Ishikawa (cell line): ENCODE results near the gene SLC6A3.

ENCODE experiments used
- TAF1 ChIP-seq: IDR thresholded peaks from 2 replicates; pipeline ENCODE4 v1.6.1; 2012; ENCODE audit warnings: low read depth, mild to moderate bottlenecking
- TCF12 ChIP-seq: IDR thresholded peaks from 2 replicates; pipeline ENCODE4 v1.6.1; 2012; ENCODE audit warnings: low read depth
- TF ChIP-seq, protein P1 (sequence below): IDR thresholded peaks from 2 replicates; pipeline ENCODE4 v1.6.1; 2012

DNA sequence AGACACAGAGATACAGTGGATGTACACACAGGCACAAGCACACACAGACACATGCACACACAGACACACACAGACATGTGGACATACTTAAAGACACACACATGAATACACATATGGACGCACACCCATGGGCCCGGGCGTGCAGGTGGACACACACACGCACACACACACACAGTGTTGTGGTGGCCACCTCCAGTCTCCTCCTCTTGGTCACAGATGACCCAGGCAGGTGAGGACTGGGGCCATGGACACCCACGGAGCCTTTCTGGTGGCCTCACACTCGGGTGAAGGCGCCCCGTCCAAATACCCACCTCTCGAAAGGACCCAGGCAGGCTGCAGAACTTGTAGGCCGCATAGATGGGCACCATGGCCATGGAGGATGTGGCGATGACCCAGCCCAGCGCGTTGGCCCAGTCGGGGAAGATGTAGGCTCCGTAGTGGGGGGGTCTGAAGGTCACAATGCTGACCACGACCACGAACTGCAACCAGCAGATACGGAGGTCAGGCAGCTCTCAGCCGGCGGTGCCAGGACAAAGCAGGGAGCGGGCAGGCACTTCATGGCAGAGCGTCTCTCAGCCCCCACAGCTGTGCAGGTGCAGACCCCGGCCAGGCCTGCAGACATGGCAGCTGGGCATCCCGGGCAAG is 42.5 kb downstream of the SLC6A3 start:
- TF ChIP-seq, protein P1, sequence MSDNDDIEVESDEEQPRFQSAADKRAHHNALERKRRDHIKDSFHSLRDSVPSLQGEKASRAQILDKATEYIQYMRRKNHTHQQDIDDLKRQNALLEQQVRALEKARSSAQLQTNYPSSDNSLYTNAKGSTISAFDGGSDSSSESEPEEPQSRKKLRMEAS: no peak
- TF ChIP-seq TCF12: no peak
- no peak for TF ChIP-seq TAF1
